Cerebellar nuclear complex (tissue), 1 donor: Measurements from ENCODE around the gene CTNNA1.
"Not testable (repeated sequence)": the region's sequence is repeated elsewhere in the genome, so short reads cannot be mapped to it uniquely, and the experiment has no call there.

Experiments used
- DNase-seq, 2 experiments: peaks; one replicate each; lab custom pipeline; 2025; lab: John Stamatoyannopoulos, UW

Gene CTNNA1

DNA sequence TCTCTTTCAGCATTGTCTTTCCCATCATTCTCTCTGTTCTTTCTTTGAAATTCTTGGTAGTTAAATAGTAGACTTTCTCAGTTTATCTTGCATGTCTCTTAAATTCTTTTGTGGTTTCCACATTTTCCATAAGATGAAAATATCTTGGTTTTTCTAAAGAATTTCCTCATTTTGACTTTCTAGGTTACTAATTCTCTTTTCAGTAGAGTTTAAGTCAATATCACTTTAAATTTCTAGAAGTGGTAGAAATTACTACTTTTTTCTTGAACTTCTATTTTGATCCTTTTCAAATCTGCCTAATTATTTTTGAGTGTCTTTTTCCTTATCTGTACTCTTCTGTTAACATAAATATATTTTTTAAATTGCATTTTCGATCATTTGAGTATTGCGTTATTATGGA is 145.5 kb downstream of the CTNNA1 start:
- no peak for DNase-seq

DNA sequence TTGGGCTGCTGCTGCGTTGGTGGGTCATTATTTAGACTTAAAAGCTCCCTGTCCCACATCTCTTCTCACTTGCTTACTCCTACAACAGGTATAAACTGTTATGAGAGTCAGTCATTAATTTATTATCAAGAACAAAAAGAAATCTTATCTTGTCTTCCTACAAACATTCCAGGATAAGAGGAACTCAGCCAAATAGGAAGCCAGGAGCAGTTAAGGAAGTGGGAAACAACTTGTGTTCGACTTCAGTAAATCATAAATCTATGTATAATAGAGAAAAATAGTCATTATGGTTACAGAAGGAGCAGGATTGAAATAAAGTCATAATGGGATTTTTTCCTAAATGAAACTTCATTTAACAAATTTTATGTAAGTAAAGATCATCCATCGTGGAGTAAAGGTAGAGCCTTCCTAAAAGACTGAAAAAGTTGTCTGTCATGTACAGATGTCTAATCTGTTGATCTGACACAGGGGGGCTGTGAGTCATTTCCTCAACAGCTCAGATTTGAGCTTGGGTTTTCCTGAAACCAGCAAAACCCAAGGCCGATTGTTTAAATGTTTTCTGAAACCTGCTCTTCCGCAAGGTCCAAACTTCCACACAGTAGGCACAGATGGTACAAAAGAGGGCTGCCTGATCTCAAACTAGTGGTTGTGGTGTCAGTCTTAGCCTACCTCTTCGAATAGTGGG is 147.2 kb downstream of the CTNNA1 start:
- DNase-seq, result no peak

DNA sequence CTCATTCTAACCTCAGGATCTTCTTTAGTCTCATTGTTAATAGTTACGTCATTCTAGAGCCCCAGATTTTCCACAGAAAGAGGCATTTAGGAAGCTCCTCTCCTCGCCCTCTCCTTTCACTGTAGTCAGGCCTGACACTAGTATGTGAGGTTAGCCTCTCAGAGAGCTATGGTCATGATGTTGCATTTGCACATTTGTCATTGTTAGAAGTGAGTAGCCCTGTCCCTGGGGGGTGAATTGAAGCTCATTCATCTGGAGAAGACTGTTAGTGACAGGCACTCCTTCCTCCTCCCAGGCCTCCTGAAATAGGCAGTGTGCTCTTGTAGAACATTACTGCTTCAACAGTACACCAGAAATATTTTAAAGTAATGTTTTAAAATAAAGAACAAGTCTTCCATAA is 148.5 kb downstream of the CTNNA1 start:
- no peak for DNase-seq

DNA sequence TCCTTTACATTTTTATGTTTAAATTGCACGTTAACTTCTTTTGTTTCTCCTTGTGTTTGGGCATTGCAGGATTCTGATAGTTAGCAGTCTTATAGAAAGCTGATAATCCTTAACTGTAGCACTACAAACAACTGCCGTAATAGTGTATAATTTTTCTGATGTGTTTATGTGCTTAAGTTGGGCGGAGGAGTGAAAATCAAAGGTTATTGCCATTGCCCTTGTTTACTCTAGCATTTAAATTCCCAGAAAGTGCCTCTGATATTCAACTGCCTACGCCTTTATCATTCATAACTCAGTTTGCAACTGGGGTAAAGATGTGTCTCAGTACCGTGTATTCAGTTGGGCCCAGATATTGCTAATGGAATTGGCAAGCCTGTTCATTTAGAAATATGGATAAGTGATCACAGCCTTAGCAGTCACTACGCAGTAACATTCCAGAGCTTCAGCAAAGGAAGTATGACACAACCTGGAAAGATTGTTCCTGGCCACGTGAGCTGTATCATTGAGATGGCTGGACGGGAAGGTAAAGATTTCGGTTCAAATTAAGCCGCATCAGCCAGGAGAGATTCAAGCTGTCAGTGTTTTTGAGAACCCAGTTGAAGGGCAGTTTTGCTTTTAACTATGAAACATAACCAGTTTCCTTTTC is 150.0 kb downstream of the CTNNA1 start:
- DNase-seq, result no peak

DNA sequence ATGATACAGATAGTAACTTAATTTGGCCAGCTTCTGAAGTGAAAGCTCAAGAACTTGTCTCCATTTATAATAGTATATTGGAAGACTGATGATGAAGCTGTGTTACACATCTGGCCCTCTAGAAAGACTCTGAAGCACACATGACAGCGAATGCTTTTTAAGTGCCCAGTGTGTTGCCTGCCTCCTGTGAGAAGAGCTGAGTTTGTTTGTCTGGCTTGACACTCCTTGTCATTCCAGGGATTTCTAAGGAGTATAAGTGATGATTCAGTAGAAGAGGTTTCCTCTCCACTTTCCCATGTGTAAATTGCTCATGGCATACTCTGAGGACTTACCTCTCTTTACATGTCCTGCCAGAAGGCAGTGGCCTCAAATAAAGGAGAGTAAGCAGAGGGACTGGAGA is 152.3 kb downstream of the CTNNA1 start:
- DNase-seq, result no peak

- no peak for DNase-seq
Observed at GRCh38 chr5:138909734-138910133, 156.5 kb downstream of the CTNNA1 start.

- no peak for DNase-seq
Observed at GRCh38 chr5:138910546-138911185, 157.4 kb downstream of the CTNNA1 start.

- DNase-seq, result no peak
Observed at GRCh38 chr5:138911441-138911840, 158.2 kb downstream of the CTNNA1 start.

GRCh38 chr5:138912093-138912492 is 158.9 kb downstream of the CTNNA1 start:
- DNase-seq, result no peak

- DNase-seq, result no peak
Observed at GRCh38 chr5:138913773-138914172, 160.5 kb downstream of the CTNNA1 start.

DNA sequence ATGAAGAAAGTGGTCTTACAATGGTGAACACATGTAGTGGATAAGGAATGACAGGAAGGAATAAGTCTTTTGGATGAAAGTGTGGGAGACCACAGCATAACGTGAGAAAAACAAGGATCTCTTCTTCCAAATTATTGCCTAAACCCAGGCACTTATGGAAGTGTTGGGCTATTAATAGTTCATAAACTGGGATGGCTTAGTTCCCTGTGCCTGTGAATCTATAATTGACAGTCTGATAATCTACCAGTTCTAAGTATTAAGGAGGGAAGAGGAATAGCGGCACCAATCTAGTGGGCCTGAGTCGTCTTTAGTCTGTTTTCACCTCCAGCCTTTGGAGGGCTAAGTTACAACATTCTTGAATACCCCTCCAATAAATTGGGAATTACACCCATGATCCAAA is 161.1 kb downstream of the CTNNA1 start:
- no peak for DNase-seq

DNA sequence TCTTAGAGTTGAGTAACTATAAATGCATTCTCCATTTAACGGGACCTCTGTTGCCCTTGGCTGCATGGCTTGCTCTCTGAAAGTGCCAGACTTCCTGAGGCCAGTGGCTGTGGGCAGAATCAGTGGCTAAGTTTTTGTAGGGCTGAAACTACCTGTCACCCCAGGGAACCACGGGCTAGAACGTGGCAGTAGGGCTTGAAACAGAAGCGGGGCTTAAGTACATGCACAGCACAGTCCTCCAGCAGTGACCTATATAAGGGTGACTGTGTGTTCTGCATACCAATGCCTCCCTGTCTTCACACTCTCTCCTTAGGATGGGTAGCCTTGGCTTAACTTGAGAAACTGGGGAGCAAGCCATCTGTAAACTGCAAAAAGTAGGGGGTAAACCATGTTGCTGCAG is 165.5 kb downstream of the CTNNA1 start:
- no peak for DNase-seq

GRCh38 chr5:138920181-138920580 is 167.0 kb downstream of the CTNNA1 start:
- DNase-seq, result no peak

DNA sequence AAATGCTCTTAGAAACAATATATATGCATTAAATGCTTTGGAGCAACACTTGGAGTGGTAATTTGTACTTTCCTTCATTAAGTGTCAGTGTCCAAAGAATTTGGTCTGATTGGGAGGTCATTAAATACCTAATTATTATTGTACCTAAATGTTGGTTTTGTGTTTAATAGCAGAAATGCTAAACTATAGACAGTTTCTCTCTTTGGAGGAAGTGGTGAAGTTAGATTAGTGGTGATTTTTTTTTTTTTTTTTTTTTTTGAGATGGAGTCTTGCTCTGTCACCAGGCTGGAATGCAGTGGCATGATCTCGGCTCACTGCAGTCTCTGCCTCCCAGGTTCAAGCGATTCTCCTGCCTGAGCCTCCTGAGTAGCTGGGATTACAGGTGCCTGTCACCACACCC is 168.1 kb downstream of the CTNNA1 start:
- not testable (repeated sequence) for DNase-seq

- DNase-seq, result no peak
Observed at GRCh38 chr5:138922494-138922893, 169.3 kb downstream of the CTNNA1 start.

- DNase-seq, result no peak
Observed at GRCh38 chr5:138925090-138925635, 171.9 kb downstream of the CTNNA1 start.

- DNase-seq, result no peak
Observed at GRCh38 chr5:138926257-138926656, 173.0 kb downstream of the CTNNA1 start.

GRCh38 chr5:138926688-138927448 is 173.6 kb downstream of the CTNNA1 start:
- DNase-seq, result no peak

GRCh38 chr5:138927544-138927943 is 174.3 kb downstream of the CTNNA1 start:
- DNase-seq, result no peak

DNA sequence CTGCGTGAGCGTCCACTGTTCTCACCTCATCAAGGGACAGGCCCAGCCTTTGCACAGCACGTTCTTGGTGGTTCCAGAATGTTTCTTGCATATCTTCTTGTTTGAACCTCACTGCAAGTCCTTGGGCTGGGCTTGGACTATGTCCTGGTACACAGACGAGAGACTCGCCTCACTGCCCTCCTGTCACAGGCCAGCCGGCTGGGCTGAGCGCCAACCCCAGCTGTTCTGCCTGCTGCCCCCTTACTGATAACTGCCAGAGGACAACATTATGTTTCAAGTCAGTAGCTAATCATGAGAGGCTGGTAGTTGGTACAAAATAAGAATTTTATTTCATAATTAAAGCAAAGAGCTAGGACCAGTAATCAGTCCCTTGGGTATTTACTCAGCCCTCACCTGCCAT is 174.8 kb downstream of the CTNNA1 start:
- peak in 1 of 2 experiments; percentile 29 for DNase-seq

DNA sequence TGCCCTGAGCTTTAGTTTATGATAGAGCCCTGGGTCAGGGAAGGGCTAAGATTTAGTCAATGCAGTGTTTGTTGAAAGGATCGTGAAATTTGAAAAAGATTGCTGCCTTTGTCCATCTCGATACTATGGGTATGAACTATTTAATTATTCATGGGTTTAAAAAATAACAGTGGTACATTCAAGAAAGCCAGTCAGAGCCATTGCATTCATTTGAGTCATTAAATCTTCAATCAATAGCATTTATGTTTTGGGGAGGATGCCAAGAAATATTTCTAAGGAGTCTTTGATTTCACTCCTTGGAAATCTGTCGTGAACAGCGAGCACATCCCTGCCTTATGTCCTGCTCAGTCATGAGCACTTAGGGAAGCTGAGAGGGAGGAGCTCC is 176.3 kb downstream of the CTNNA1 start:
- no peak for DNase-seq

DNA sequence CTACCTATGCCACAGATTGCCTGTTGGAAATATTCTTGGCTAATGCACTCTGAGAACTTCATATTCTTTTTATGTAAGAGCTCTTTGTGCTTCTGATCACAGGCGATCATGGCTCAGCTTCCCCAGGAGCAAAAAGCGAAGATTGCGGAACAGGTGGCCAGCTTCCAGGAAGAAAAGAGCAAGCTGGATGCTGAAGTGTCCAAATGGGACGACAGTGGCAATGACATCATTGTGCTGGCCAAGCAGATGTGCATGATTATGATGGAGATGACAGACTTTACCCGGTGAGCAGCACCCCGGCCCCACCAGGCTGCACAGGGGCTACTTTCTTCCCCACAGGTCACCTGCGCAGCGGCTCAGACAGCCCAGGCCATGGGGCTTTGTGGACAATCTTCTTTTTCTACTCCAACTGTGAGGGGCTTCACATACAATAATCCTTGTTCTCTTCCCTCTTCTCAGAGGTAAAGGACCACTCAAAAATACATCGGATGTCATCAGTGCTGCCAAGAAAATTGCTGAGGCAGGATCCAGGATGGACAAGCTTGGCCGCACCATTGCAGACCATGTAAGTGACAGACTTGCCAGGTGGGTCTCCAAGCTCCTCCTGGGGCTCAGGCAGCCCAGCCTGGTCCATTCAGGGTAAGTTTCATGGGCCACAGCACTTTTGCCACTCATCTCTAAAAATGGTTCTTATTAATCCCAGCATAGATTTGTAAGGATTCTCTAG is 177.3 kb downstream of the CTNNA1 start:
- no peak for DNase-seq
